H9 (cell line): ENCODE data around the gene FBXW9. TPM values are rescaled to one million over a fixed set of nuclear protein-coding genes. Genes with fewer than 3 reads are reported as not detected.

Experiments
- DNase-seq: peaks from one replicate; pipeline ENCODE4 v3.0.0-alpha.2; 2017
- H2AFZ ChIP-seq: one replicate; pipeline ENCODE4 v1.6.1; 2013; ENCODE audit warnings: mild to moderate bottlenecking, low read length, control low read depth, moderate library complexity
- H2AK5ac ChIP-seq: 2 replicates; pipeline ENCODE4 v1.6.1; 2013; ENCODE audit warnings: low read length, control low read depth, mixed read lengths; ENCODE audit not compliant: insufficient read length
- H2BK120ac ChIP-seq: one replicate; pipeline ENCODE4 v1.6.1; 2013; ENCODE audit warnings: low read depth, mild to moderate bottlenecking, low read length, control low read depth, inconsistent platforms; ENCODE audit not compliant: poor library complexity, severe bottlenecking
- H2BK12ac ChIP-seq: 2 replicates; pipeline ENCODE4 v1.6.1; 2013; ENCODE audit warnings: low read length, control low read depth, mixed read lengths, low read depth; ENCODE audit not compliant: insufficient read length
- H2BK15ac ChIP-seq: 2 replicates; pipeline ENCODE4 v1.6.1; 2013; ENCODE audit warnings: low read depth, low read length, control low read depth
- H2BK20ac ChIP-seq: one replicate; pipeline ENCODE4 v1.6.1; 2013; ENCODE audit warnings: low read depth, mild to moderate bottlenecking, low read length, control low read depth, inconsistent platforms; ENCODE audit not compliant: poor library complexity, severe bottlenecking
- H2BK5ac ChIP-seq: 2 replicates; pipeline ENCODE4 v1.6.1; 2013; ENCODE audit warnings: low read length, control low read depth, mixed read lengths; ENCODE audit not compliant: insufficient read length
- H3K14ac ChIP-seq: 2 replicates; pipeline ENCODE4 v1.6.1; 2013; ENCODE audit warnings: low read length, control low read depth; ENCODE audit not compliant: insufficient read depth
- H3K18ac ChIP-seq: 2 replicates; pipeline ENCODE4 v1.6.1; 2013; ENCODE audit warnings: low read depth, mild to moderate bottlenecking, mixed read lengths, low read length, control low read depth; ENCODE audit not compliant: insufficient read length
- H3K23ac ChIP-seq: 2 replicates; pipeline ENCODE4 v1.6.1; 2013; ENCODE audit warnings: low read length, control low read depth, mixed read lengths, low read depth; ENCODE audit not compliant: insufficient read length
- H3K23me2 ChIP-seq: 2 replicates; pipeline ENCODE4 v1.6.1; 2013; ENCODE audit warnings: low read depth, mild to moderate bottlenecking, mixed read lengths, low read length, control low read depth; ENCODE audit not compliant: insufficient read length, poor library complexity, severe bottlenecking
- H3K27ac ChIP-seq: 2 replicates; pipeline ENCODE4 v1.5.1; 2013; ENCODE audit warnings: low read length, control low read depth, mixed read lengths, low read depth; ENCODE audit not compliant: insufficient read length
- H3K27me3 ChIP-seq: 2 replicates; pipeline ENCODE4 v1.6.1; 2013; ENCODE audit warnings: low read length, control low read depth, inconsistent platforms; ENCODE audit not compliant: insufficient read depth
- H3K4ac ChIP-seq: 2 replicates; pipeline ENCODE4 v1.6.1; 2013; ENCODE audit warnings: low read depth, mild to moderate bottlenecking, control low read depth, inconsistent platforms, low read length, moderate library complexity
- H3K4me1 ChIP-seq: 2 replicates; pipeline ENCODE4 v1.6.1; 2013; ENCODE audit warnings: low read length, control low read depth, inconsistent platforms; ENCODE audit not compliant: insufficient read depth
- H3K4me2 ChIP-seq: 2 replicates; pipeline ENCODE4 v1.6.1; 2013; ENCODE audit warnings: low read length, control low read depth, mixed read lengths; ENCODE audit not compliant: insufficient read length, insufficient read depth
- H3K56ac ChIP-seq: 2 replicates; pipeline ENCODE4 v1.6.1; 2013; ENCODE audit warnings: low read depth, mild to moderate bottlenecking, mixed read lengths, low read length, control low read depth; ENCODE audit not compliant: insufficient read length
- H3K79me1 ChIP-seq: 2 replicates; pipeline ENCODE4 v1.6.1; 2013; ENCODE audit warnings: low read depth, mild to moderate bottlenecking, moderate library complexity, low read length, control low read depth, inconsistent platforms; ENCODE audit not compliant: insufficient read depth, poor library complexity, severe bottlenecking
- H3K79me2 ChIP-seq: 2 replicates; pipeline ENCODE4 v1.6.1; 2013; ENCODE audit warnings: low read length, control low read depth, inconsistent platforms; ENCODE audit not compliant: insufficient read depth
- H3K9ac ChIP-seq: 2 replicates; pipeline ENCODE4 v1.6.1; 2013; ENCODE audit warnings: low read length, control low read depth, mixed read lengths; ENCODE audit not compliant: insufficient read length; ENCODE audit errors: extremely low read depth
- H3K9me3 ChIP-seq: one replicate; pipeline ENCODE4 v1.6.1; 2013; ENCODE audit warnings: low read depth, low read length, inconsistent platforms; ENCODE audit not compliant: control insufficient read depth
- H3T11ph ChIP-seq: one replicate; pipeline ENCODE4 v1.6.1; 2013; ENCODE audit warnings: mild to moderate bottlenecking, low read length, control low read depth, inconsistent platforms
- H4K20me1 ChIP-seq: one replicate; pipeline ENCODE4 v1.6.1; 2013; ENCODE audit not compliant: control insufficient read depth, insufficient read length, insufficient read depth
- H4K5ac ChIP-seq: 2 replicates; pipeline ENCODE4 v1.6.1; 2013; ENCODE audit warnings: low read depth, mild to moderate bottlenecking, mixed read lengths, low read length, control low read depth; ENCODE audit not compliant: insufficient read length
- H4K8ac ChIP-seq: replicated peaks from 2 replicates; pipeline ENCODE4 v1.6.1; 2013; ENCODE audit warnings: low read length, control low read depth, mixed read lengths, low read depth; ENCODE audit not compliant: insufficient read length
- H4K91ac ChIP-seq: 2 replicates; pipeline ENCODE4 v1.6.1; 2013; ENCODE audit warnings: low read depth, mild to moderate bottlenecking, moderate library complexity, mixed read lengths, low read length, control low read depth; ENCODE audit not compliant: insufficient read length
- H3K27ac Mint-ChIP-seq, 3 experiments: 2 replicates in 2 of 3; 3 replicates in 1 of 3; pipeline ENCODE4 v1.8.0; 2020 to 2021; ENCODE audit warnings: mixed read lengths in 3 of 3, mild to moderate bottlenecking in 1 of 3, moderate library complexity in 1 of 3
- H3K27me3 Mint-ChIP-seq: 2 replicates; pipeline ENCODE4 v1.8.0; 2021; ENCODE audit warnings: low read depth, mild to moderate bottlenecking, moderate library complexity, mixed read lengths
- H3K36me3 Mint-ChIP-seq, 3 experiments: 2 replicates in 2 of 3; 3 replicates in 1 of 3; pipeline ENCODE4 v1.8.0; 2020 to 2021; ENCODE audit warnings: low read depth in 3 of 3, mixed read lengths in 3 of 3; ENCODE audit not compliant: insufficient read depth in 1 of 3
- H3K4me1 Mint-ChIP-seq, 2 experiments: 2 replicates each; pipeline ENCODE4 v1.8.0; 2020; ENCODE audit warnings: mixed read lengths in 2 of 2
- H3K4me3 Mint-ChIP-seq, 2 experiments: 2 replicates in 1 of 2; 3 replicates in 1 of 2; pipeline ENCODE4 v1.8.0; 2020 to 2021; ENCODE audit warnings: mild to moderate bottlenecking in 2 of 2, mixed read lengths in 2 of 2, moderate library complexity in 1 of 2
- H3K9me3 Mint-ChIP-seq, 2 experiments: 2 replicates in 1 of 2; 3 replicates in 1 of 2; pipeline ENCODE4 v1.8.0; 2020; ENCODE audit warnings: mild to moderate bottlenecking in 2 of 2, mixed read lengths in 2 of 2, moderate library complexity in 1 of 2
- WGBS: extraction: QIAGEN DNeasy Blood & Tissue Kit; methylation state at CpG from one replicate; pipeline ENCODE4 v1.1.7; 2013; ENCODE audit warnings: missing lambda C conversion rate, low lambda C conversion rate, mixed read lengths; ENCODE audit not compliant: insufficient read length; ENCODE audit errors: extremely low coverage; 5-methylcytosine and 5-hydroxymethylcytosine counted together
- total RNA-seq: library from RNA; stranded (reverse); gene quantifications from 2 replicates; pipeline ENCODE4 v1.2.1, GENCODE V29; 2021
- TF ChIP-seq, protein P1 (sequence below): fragments of 200-600 bp; sonication (generic); conservative IDR thresholded peaks from 3 replicates; pipeline ENCODE4 v1.8.0; 2021; ENCODE audit warnings: antibody characterized with exemption, mild to moderate bottlenecking

Gene FBXW9
- total RNA-seq, 1 experiment from 2014 or later = 11.7 TPM

DNA sequence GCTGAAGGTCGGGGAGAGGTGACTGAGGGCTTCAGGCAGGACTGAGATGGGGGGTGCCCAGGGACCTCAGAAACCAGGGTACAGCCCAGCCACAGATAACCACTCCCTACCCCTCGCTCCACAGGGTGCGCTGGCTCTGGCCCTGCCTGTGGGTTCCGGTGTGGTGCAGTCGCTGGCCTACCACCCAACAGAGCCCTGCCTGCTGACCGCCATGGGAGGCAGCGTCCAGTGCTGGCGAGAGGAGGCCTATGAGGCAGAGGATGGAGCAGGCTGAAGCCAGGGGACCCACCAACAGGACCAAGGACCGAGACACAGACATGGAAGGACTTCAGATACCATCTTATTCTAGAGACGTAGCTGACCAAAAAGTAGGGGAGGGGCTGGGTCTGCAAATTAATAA, 21.0 kb downstream of the FBXW9 start:
- H2AK5ac ChIP-seq = no peak overlapping the region
- H3K9me3 ChIP-seq = no peaks in the 10 kb centered on the region
- no peak overlapping the region for H2BK5ac ChIP-seq
- no peak overlapping the region for H3K18ac ChIP-seq
- H3K4me3 Mint-ChIP-seq = no peak overlapping the region
- H4K20me1 ChIP-seq = no peaks in the 10 kb centered on the region
- no CpG with 5 or more reads among the region's 10 CpGs for WGBS
- H2BK12ac ChIP-seq = no peak overlapping the region
- no peak overlapping the region for H4K5ac ChIP-seq
- H3K9me3 Mint-ChIP-seq = no peaks in the 10 kb centered on the region; a peak in 1 of 5 replicates
- no peak overlapping the region for H3K23ac ChIP-seq
- H2BK20ac ChIP-seq = no peak overlapping the region
- H3K23me2 ChIP-seq = no peaks in the 10 kb centered on the region
- no peak overlapping the region for H3K56ac ChIP-seq
- no peak for DNase-seq
- H2BK15ac ChIP-seq = no peak overlapping the region
- H2BK120ac ChIP-seq = no peak overlapping the region
- H4K8ac ChIP-seq = no peak overlapping the region
- H3K36me3 Mint-ChIP-seq = peaks cover 38 to 81% (median 73%) of the 10 kb centered on the region in 3 experiments
- no peaks in the 10 kb centered on the region for H3K27me3 ChIP-seq
- H3K4me1 Mint-ChIP-seq = peaks cover 2 to 16% of the 10 kb centered on the region in 2 experiments
- no peak overlapping the region for H4K91ac ChIP-seq
- no peak overlapping the region for H3K14ac ChIP-seq
- no peaks in the 10 kb centered on the region for H3K27me3 Mint-ChIP-seq
- no peaks in the 10 kb centered on the region for H3K79me2 ChIP-seq
- no peaks in the 10 kb centered on the region for H3K79me1 ChIP-seq
- no peak overlapping the region for H3K4ac ChIP-seq
- H3K27ac ChIP-seq = no peak overlapping the region
- TF ChIP-seq, protein P1, sequence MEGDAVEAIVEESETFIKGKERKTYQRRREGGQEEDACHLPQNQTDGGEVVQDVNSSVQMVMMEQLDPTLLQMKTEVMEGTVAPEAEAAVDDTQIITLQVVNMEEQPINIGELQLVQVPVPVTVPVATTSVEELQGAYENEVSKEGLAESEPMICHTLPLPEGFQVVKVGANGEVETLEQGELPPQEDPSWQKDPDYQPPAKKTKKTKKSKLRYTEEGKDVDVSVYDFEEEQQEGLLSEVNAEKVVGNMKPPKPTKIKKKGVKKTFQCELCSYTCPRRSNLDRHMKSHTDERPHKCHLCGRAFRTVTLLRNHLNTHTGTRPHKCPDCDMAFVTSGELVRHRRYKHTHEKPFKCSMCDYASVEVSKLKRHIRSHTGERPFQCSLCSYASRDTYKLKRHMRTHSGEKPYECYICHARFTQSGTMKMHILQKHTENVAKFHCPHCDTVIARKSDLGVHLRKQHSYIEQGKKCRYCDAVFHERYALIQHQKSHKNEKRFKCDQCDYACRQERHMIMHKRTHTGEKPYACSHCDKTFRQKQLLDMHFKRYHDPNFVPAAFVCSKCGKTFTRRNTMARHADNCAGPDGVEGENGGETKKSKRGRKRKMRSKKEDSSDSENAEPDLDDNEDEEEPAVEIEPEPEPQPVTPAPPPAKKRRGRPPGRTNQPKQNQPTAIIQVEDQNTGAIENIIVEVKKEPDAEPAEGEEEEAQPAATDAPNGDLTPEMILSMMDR = no peak
- H2AFZ ChIP-seq = no peak overlapping the region
- no peak overlapping the region for H3K27ac Mint-ChIP-seq
- no peak overlapping the region for H3K4me2 ChIP-seq
- H3T11ph ChIP-seq = no peak overlapping the region
- H3K9ac ChIP-seq = no peak overlapping the region
- no peaks in the 10 kb centered on the region for H3K4me1 ChIP-seq
